HG02840 (cell line): ENCODE measurements around the gene CNPY1.

Experiments
- ATAC-seq: cut with Tn5 transposase; IDR thresholded peaks from one replicate; pipeline ENCODE4 v1.9.1; 2021; ENCODE audit warnings: mild to moderate bottlenecking, moderate library complexity, moderate number of reproducible peaks; ENCODE audit not compliant: unreplicated experiment, low FRiP score

Gene CNPY1

GRCh38 chr7:155516466-155516865 is 29.9 kb downstream of the CNPY1 start:
- no peak for ATAC-seq

GRCh38 chr7:155515318-155515717 is 31.0 kb downstream of the CNPY1 start:
- no peak for ATAC-seq

- no peak for ATAC-seq
Observed at GRCh38 chr7:155514296-155514695, 32.1 kb downstream of the CNPY1 start.

- no peak for ATAC-seq
Observed at GRCh38 chr7:155513543-155514285, 32.6 kb downstream of the CNPY1 start.

- no peak for ATAC-seq
Observed at GRCh38 chr7:155512246-155512887, 34.0 kb downstream of the CNPY1 start.

GRCh38 chr7:155511702-155511996 is 34.7 kb downstream of the CNPY1 start:
- no peak for ATAC-seq

- no peak for ATAC-seq
Observed at GRCh38 chr7:155510975-155511701, 35.2 kb downstream of the CNPY1 start.

- no peak for ATAC-seq
Observed at GRCh38 chr7:155509725-155510551, 36.4 kb downstream of the CNPY1 start.

- ATAC-seq = no peak
Observed at GRCh38 chr7:155509359-155509724, 37.0 kb downstream of the CNPY1 start.

GRCh38 chr7:155508376-155509358 is 37.7 kb downstream of the CNPY1 start:
- ATAC-seq = no peak

GRCh38 chr7:155507576-155507975 is 38.8 kb downstream of the CNPY1 start:
- ATAC-seq = no peak

- no peak for ATAC-seq
Observed at GRCh38 chr7:155506854-155507337, 39.5 kb downstream of the CNPY1 start.

- no peak for ATAC-seq
Observed at GRCh38 chr7:155505422-155505793, 41.0 kb downstream of the CNPY1 start.

- ATAC-seq = no peak
Observed at GRCh38 chr7:155497149-155497901, 49.0 kb downstream of the CNPY1 start.

- no peak for ATAC-seq
Observed at GRCh38 chr7:155496267-155497005, 49.9 kb downstream of the CNPY1 start.

- no peak for ATAC-seq
Observed at GRCh38 chr7:155495440-155496248, 50.7 kb downstream of the CNPY1 start.

GRCh38 chr7:155494551-155494950 is 51.8 kb downstream of the CNPY1 start:
- ATAC-seq = no peak
